ENCODE measurements around the gene NME3.

The NME3 gene

DNA sequence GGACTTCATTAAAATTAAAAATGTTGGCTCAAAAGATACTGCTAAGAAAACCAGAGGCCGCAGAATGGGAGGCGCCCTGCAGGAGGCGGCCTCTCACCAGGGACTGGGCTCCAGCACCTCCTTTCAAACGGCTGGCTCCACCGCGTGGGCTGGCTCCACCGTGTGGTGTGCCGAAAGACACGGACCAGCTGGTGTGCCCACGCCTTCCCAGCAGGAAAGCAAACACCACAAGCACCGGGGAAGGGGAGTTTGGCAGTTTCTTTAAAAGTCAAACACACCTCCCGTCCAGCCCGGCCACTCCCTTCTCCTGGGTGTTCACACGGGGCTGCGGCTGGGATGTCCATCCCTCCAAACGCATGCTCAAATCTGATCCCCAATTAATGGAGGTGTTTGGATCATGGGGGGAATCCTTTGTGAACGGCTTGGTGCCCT is 41.4 kb upstream of the NME3 start:
- Mint-ChIP-seq H3K9me3 (no peaks in the 10 kb centered on the region), H3K4me3 (no peak overlapping the region), H3K36me3 (ENCODE audit: low read depth) (peaks cover 27% of the 10 kb centered on the region), H3K4me1 (no peaks in the 10 kb centered on the region), H3K27me3 (ENCODE audit: low read depth, poor library complexity) (no peaks in the 10 kb centered on the region), H3K27ac (no peak overlapping the region)
- DNase-seq = peak; percentile 57
- TF ChIP-seq, protein P1, sequence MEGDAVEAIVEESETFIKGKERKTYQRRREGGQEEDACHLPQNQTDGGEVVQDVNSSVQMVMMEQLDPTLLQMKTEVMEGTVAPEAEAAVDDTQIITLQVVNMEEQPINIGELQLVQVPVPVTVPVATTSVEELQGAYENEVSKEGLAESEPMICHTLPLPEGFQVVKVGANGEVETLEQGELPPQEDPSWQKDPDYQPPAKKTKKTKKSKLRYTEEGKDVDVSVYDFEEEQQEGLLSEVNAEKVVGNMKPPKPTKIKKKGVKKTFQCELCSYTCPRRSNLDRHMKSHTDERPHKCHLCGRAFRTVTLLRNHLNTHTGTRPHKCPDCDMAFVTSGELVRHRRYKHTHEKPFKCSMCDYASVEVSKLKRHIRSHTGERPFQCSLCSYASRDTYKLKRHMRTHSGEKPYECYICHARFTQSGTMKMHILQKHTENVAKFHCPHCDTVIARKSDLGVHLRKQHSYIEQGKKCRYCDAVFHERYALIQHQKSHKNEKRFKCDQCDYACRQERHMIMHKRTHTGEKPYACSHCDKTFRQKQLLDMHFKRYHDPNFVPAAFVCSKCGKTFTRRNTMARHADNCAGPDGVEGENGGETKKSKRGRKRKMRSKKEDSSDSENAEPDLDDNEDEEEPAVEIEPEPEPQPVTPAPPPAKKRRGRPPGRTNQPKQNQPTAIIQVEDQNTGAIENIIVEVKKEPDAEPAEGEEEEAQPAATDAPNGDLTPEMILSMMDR (IDR thresholded peaks at IDR 0.05) = peak; percentile 50

DNA sequence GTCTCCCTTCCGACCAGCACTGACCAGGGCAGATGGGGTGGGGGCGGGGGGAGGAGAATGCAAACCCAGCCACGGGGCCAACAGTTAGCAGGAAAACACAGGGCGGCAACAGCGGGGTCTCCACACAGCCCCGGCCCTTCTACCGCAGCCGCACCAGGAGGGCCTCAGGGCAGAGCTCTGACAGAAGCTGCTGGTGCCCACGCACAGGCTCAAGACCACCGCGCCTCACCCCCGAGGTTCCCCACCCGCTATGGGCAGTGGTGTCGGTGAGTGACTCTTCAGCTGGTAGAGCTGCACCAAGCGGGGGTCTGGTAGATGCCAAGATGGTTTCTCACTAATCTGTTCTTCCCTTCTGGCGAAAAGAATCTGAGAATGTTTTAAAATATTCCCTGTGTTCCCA is 39.2 kb upstream of the NME3 start:
- Mint-ChIP-seq H3K27me3 (ENCODE audit: low read depth, poor library complexity) (no peaks in the 10 kb centered on the region), H3K4me3 (no peak overlapping the region), H3K27ac (no peak overlapping the region), H3K4me1 (no peaks in the 10 kb centered on the region), H3K9me3 (peaks cover 13% of the 10 kb centered on the region), H3K36me3 (ENCODE audit: low read depth) (peaks cover 47% of the 10 kb centered on the region)
- DNase-seq = no peak
- TF ChIP-seq, protein P1 (IDR thresholded peaks at IDR 0.05) = no peak

DNA sequence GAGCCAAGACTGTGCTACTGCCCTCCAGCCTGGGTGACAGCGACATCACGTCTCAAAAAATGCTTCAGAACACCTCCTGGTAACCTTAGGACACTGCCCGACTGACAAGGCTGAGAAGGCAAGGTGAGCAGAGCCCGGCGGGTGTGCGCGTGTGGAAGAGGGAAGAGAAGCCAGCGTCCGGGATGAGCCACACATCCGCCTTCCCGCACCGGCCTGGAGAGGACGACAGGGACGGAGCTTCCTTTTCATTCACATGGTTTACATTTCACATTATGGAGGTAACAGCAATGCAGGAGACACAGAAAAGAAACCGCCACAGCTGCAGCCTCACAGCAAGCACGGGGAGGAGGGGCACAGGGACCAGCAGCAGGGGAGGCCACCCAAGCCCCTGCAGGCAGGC is 38.8 kb upstream of the NME3 start:
- no peak overlapping the region for H3K27ac Mint-ChIP-seq
- H3K27me3 Mint-ChIP-seq (ENCODE audit: low read depth, poor library complexity) = no peaks in the 10 kb centered on the region
- no peak overlapping the region for H3K4me3 Mint-ChIP-seq
- TF ChIP-seq, protein P1 (IDR thresholded peaks at IDR 0.05) = no peak
- no peaks in the 10 kb centered on the region for H3K4me1 Mint-ChIP-seq
- peaks cover 47% of the 10 kb centered on the region for H3K36me3 Mint-ChIP-seq (ENCODE audit: low read depth)
- peaks cover 14% of the 10 kb centered on the region for H3K9me3 Mint-ChIP-seq
- DNase-seq = no peak

DNA sequence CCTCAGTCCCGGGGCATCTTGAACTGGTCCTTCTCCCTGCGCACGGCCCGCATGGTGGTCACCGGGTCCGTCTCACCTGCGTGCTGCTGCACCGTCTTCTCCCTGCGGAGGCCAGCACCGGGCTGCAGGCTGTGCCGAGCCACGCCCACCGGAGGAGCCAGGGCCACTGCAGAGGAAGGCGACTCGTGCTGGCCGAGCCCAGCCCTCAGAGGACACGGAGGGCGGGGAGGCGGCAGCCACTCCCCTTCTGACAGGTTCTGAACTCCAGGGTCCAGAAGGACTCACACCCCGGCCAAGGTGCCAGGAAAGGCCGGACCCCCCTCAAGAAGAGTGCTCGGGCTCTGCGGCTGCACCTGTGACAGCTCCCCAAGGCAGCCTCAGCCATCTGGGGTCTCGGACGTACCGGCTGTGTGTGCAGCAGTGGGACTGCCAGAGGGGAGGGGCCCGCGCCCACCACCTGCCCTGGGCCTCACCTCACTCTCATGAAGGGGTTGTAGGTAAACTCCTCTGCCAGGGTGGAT is 38.0 kb upstream of the NME3 start:
- DNase-seq = no peak
- Mint-ChIP-seq H3K27ac (no peak overlapping the region), H3K9me3 (peaks cover 14% of the 10 kb centered on the region), H3K4me3 (no peak overlapping the region), H3K4me1 (no peaks in the 10 kb centered on the region), H3K27me3 (ENCODE audit: low read depth, poor library complexity) (no peaks in the 10 kb centered on the region), H3K36me3 (ENCODE audit: low read depth) (peaks cover 50% of the 10 kb centered on the region)
- TF ChIP-seq, protein P1 (IDR thresholded peaks at IDR 0.05) = no peak

DNA sequence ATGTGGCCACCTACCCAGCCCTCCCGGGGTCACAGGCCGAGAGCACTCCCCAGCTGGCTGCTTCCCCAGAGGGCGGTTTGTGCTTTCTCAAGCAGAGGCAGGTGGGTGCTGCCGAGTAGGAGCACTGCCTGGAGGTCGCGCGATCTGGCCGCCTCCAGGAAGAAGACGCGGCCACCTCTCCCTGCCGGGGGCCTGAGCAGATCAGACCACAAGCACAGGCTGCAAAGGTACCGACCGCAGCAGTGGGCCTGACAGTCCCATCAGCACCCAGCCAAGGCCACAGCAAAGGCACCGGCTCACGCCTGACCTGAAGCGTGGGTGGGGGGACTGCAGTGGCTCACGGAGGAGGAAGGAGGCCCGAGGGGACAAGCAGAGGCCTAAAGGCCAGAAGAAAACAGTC is 37.3 kb upstream of the NME3 start:
- no peaks in the 10 kb centered on the region for H3K27me3 Mint-ChIP-seq (ENCODE audit: low read depth, poor library complexity)
- H3K27ac Mint-ChIP-seq = no peak overlapping the region
- TF ChIP-seq, protein P1 (IDR thresholded peaks at IDR 0.05) = no peak
- H3K4me1 Mint-ChIP-seq = no peaks in the 10 kb centered on the region
- H3K4me3 Mint-ChIP-seq = no peak overlapping the region
- peaks cover 50% of the 10 kb centered on the region for H3K36me3 Mint-ChIP-seq (ENCODE audit: low read depth)
- peaks cover 14% of the 10 kb centered on the region for H3K9me3 Mint-ChIP-seq
- DNase-seq = no peak

DNA sequence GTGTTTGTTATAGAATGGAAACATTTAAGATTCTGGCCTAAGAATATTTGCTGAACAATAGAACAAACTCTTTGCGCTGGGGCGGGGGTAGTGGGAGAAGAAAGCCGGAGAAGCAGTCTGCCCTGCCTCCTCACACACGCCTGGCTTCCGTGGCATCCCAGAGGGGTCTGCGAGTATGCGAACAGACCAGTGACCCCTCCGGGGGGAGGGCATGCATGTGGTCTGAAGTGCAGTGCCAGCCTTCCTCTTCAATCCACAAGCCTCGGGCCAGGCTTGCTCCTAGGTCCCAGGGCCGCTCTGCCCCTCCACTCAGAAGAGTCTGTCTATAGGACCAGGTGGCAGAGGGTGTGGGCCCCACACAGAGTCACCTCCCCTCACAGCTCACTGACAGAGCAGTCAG is 36.3 kb upstream of the NME3 start:
- peaks cover 43% of the 10 kb centered on the region for H3K36me3 Mint-ChIP-seq (ENCODE audit: low read depth)
- H3K9me3 Mint-ChIP-seq = peaks cover 14% of the 10 kb centered on the region
- H3K4me1 Mint-ChIP-seq = no peaks in the 10 kb centered on the region
- H3K27ac Mint-ChIP-seq = no peak overlapping the region
- no peak overlapping the region for H3K4me3 Mint-ChIP-seq
- TF ChIP-seq, protein P1 (IDR thresholded peaks at IDR 0.05) = no peak
- no peak for DNase-seq
- H3K27me3 Mint-ChIP-seq (ENCODE audit: low read depth, poor library complexity) = no peaks in the 10 kb centered on the region

Measured in nephron progenitor cell (in vitro differentiated cells).